ENCODE data around the gene SKA3. TPM values are rescaled to one million over a fixed set of nuclear protein-coding genes. Genes with fewer than 3 reads are reported as not detected.

Gene SKA3
- total RNA-seq, 1 experiment from 2014 or later: 18.9 TPM

DNA sequence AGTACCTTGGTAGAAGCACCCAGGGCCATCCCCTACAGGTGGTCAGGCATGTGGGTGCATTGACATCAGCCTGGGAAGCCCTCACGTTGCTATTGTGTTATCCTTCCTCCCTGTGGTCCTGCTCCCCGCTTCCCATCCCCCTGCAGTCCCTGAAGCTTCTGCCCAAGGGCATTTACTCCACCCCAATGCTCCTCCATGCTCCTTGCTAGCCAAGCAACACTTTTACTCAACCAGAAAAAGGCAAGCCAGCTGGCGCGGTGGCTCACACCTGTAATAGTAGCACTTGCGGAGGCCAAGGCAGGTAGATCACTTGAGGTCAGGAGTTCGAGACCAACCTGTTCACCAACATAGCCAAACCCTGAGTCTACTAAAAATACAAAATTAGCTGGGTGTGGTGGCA is 60.2 kb downstream of the SKA3 start:
- TF ChIP-seq EZH2 (IDR thresholded peaks at IDR 0.05; ENCODE audit: low read depth) (no peak), CTCF (conservative IDR thresholded peaks at IDR 0.05) (no peak)
- Histone ChIP-seq H3K27me3 (ENCODE audit: insufficient read depth, low read depth) (no peaks in the 10 kb centered on the region), H2AFZ (no peak overlapping the region), H3K9me3 (ENCODE audit: insufficient read depth, low read depth) (no peaks in the 10 kb centered on the region), H3K27ac (no peak overlapping the region), H3K4me1 (replicated peaks; ENCODE audit: insufficient read depth) (no peaks in the 10 kb centered on the region), H4K20me1 (ENCODE audit: insufficient read depth) (no peaks in the 10 kb centered on the region), H3K36me3 (ENCODE audit: low read depth) (no peaks in the 10 kb centered on the region), H3F3A (ENCODE audit: insufficient read depth, low read depth) (no peaks in the 10 kb centered on the region), H3K4me3 (no peak overlapping the region), H3K4me2 (no peak overlapping the region), H3K9me2 (ENCODE audit: insufficient read depth) (no peaks in the 10 kb centered on the region), H3K79me2 (ENCODE audit: low read depth) (no peaks in the 10 kb centered on the region)
- no peak for DNase-seq
- POLR2A ChIA-PET (ENCODE audit: unreplicated experiment): no interaction called here
- CTCF ChIA-PET: no interaction called here
- BruUV-seq (replicated peaks): no TSS peak
- intact Hi-C loops (cut with micrococcal nuclease; ENCODE audit: unreplicated experiment): no loop called here

DNA sequence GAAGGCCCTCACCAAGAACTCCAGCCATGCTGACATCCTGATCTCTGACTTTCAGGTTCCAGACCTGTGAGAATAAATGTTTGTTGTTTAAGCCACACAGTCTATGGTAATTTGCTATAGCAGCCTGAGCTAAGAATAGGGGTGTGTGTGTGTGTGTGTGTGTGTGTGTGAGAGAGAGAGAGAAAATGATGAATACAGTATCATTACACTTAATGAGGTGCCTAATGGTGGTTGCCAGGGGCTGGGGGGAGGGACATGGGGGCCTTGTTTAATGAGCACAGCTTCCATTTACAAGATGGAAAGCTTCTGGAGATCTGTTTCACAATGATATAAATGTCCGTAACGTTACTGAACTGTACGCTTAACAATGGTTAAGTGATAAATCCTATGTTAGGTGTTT is 61.1 kb downstream of the SKA3 start:
- Histone ChIP-seq H3K79me2 (ENCODE audit: low read depth) (no peaks in the 10 kb centered on the region), H3K36me3 (ENCODE audit: low read depth) (no peaks in the 10 kb centered on the region), H2AFZ (no peak overlapping the region), H3F3A (ENCODE audit: insufficient read depth, low read depth) (no peaks in the 10 kb centered on the region), H3K27me3 (ENCODE audit: insufficient read depth, low read depth) (no peaks in the 10 kb centered on the region), H3K9me2 (ENCODE audit: insufficient read depth) (no peaks in the 10 kb centered on the region), H3K27ac (no peak overlapping the region), H3K4me2 (no peak overlapping the region), H3K4me1 (replicated peaks; ENCODE audit: insufficient read depth) (no peaks in the 10 kb centered on the region), H4K20me1 (ENCODE audit: insufficient read depth) (no peaks in the 10 kb centered on the region), H3K9me3 (ENCODE audit: insufficient read depth, low read depth) (no peaks in the 10 kb centered on the region), H3K4me3 (no peak overlapping the region)
- ChIA-PET CTCF (no interaction called here), POLR2A (ENCODE audit: unreplicated experiment) (no interaction called here)
- TF ChIP-seq EZH2 (IDR thresholded peaks at IDR 0.05; ENCODE audit: low read depth) (no peak), CTCF (conservative IDR thresholded peaks at IDR 0.05) (no peak)
- no TSS peak for BruUV-seq (replicated peaks)
- DNase-seq: no peak
- intact Hi-C loops (cut with micrococcal nuclease; ENCODE audit: unreplicated experiment): no loop called here

- H3K27ac ChIP-seq: no peak overlapping the region
- CTCF ChIA-PET: no interaction called here
- no peak overlapping the region for H3K4me3 ChIP-seq
- POLR2A ChIA-PET (ENCODE audit: unreplicated experiment): no interaction called here
- H3K9me3 ChIP-seq (ENCODE audit: insufficient read depth, low read depth): no peaks in the 10 kb centered on the region
- no peaks in the 10 kb centered on the region for H3K79me2 ChIP-seq (ENCODE audit: low read depth)
- H2AFZ ChIP-seq: no peak overlapping the region
- H3F3A ChIP-seq (ENCODE audit: insufficient read depth, low read depth): no peaks in the 10 kb centered on the region
- TF ChIP-seq CTCF (conservative IDR thresholded peaks at IDR 0.05) (no peak), EZH2 (IDR thresholded peaks at IDR 0.05; ENCODE audit: low read depth) (no peak)
- H4K20me1 ChIP-seq (ENCODE audit: insufficient read depth): no peaks in the 10 kb centered on the region
- no peaks in the 10 kb centered on the region for H3K36me3 ChIP-seq (ENCODE audit: low read depth)
- H3K9me2 ChIP-seq (ENCODE audit: insufficient read depth): no peaks in the 10 kb centered on the region
- DNase-seq: no peak
- intact Hi-C loops (cut with micrococcal nuclease; ENCODE audit: unreplicated experiment): no loop called here
- no TSS peak for BruUV-seq (replicated peaks)
- no peaks in the 10 kb centered on the region for H3K27me3 ChIP-seq (ENCODE audit: insufficient read depth, low read depth)
- no peak overlapping the region for H3K4me2 ChIP-seq
- H3K4me1 ChIP-seq (replicated peaks; ENCODE audit: insufficient read depth): no peaks in the 10 kb centered on the region
Measured at GRCh38 chr13:21111546-21111945, 64.8 kb downstream of the SKA3 start.
